GM19455 (cell line): ENCODE results near the gene MLPH.
"Not testable (repeated sequence)": the region's sequence is repeated elsewhere in the genome, so short reads cannot be mapped to it uniquely, and the experiment has no call there.

Source experiments
- ATAC-seq: cut with Tn5 transposase; IDR thresholded peaks from one replicate; pipeline ENCODE4 v1.9.1; 2021; ENCODE audit not compliant: unreplicated experiment

MLPH gene

DNA sequence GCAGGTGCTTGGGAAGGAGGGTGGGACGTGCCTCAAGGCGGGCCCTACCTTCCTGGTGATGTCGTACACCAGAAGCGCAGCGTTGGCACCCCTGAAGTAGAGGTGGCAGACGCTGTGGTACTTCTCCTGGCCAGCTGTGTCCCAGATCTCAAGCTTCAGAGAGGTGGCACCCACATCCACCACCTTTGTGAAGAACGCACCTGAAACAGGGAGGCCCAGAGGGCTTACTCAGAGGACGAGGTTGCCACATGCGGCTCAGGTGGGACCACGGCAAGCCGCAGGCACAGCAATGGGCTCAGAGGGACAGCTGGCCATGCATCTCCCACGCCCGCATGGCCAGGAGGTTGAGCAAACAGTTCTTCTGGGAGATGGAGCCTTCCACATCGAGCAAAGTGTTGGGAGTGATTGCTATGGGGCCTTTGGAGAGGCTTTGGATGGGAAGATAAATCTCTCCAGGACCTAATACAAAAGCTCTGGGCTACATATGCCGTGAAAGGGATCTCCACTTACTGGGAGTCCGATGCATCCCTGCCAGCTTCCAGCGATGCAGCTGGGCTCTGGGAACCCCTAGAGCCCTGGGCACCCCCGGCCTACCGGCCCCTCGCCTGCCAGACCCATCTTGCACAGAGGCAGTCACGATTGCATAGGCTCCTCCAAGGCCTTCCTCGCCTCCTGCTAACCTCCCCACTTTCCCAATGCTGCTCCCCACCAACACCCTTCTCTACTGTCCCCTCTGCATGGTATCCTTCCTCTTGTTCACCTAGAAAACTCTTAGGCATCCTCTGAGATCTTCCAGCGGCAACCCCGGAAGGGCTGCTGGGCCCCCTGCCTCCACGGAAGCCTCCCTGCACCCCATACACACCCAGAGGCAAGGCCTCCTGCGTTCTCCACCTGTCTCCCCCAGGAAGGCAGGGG, 91.2 kb downstream of the MLPH start:
- ATAC-seq, result no peak

DNA sequence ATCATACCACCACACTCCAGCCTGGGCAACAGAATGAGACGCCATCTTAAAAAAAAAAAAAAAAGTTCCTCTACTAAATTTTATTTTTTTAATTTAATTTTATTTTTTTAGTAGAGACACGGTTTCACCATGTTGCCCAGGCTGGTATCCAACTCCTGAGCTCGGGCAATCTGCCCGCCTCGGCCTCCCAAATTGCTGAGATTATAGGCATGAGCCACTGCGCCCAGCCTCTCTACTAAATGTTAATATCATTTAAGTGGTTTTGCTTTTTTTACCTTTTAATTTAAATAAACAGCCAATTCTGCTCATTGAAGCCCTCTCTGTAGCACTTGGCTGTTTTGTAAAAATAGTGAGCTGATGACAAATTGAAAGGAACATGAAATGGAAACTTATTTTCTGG, 94.3 kb downstream of the MLPH start:
- no peak for ATAC-seq

- no peak for ATAC-seq
These were observed 95.0 kb downstream of the MLPH start for GRCh38 chr2:237581751-237582746.

DNA sequence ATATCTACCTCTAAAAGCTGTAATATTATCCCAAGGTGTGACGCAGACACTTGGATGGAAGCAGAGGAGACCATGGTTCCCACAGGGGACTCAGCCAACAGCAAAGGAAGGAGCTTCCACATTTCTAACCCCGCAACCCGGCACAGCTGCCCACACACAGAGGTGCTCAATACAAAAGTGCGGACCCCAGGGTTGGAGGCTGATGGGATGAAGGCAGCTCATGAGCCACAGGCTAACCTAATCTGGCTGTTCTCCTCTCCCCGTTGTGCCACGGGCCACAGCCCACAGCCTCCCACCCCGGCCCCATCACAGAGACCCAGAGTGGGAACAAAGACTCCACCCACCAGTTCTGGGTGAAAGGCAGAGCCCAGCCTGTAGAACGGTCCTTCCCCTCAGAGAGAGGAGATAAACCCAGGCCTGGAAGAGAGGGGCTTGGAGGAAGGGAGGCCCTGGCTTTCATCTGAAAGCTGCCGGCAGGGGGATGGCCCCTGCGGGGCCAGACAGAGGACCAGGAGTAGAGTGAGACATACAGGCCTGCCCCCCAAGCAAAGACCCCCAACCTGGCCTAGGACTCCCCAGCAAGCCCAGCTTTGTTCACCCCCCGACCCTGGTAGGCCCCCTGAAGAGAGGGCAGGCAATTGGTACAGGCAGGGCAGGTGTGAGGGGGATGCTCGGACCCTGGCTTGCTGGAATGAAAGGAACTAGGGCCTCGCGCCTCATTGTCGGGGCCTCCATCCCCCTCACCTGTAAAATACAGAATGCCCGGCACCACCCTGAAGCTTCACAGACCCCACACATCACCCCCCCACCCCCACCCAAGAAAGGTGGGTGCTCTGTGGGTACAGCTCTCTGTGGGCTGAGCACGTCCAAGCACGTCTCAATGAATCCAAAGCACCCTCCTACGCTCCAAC, 96.6 kb downstream of the MLPH start:
- no peak for ATAC-seq

GRCh38 chr2:237585590-237586221, 98.7 kb downstream of the MLPH start:
- ATAC-seq, result no peak

- no peak for ATAC-seq
These were observed 101.1 kb downstream of the MLPH start for GRCh38 chr2:237588044-237588696.

DNA sequence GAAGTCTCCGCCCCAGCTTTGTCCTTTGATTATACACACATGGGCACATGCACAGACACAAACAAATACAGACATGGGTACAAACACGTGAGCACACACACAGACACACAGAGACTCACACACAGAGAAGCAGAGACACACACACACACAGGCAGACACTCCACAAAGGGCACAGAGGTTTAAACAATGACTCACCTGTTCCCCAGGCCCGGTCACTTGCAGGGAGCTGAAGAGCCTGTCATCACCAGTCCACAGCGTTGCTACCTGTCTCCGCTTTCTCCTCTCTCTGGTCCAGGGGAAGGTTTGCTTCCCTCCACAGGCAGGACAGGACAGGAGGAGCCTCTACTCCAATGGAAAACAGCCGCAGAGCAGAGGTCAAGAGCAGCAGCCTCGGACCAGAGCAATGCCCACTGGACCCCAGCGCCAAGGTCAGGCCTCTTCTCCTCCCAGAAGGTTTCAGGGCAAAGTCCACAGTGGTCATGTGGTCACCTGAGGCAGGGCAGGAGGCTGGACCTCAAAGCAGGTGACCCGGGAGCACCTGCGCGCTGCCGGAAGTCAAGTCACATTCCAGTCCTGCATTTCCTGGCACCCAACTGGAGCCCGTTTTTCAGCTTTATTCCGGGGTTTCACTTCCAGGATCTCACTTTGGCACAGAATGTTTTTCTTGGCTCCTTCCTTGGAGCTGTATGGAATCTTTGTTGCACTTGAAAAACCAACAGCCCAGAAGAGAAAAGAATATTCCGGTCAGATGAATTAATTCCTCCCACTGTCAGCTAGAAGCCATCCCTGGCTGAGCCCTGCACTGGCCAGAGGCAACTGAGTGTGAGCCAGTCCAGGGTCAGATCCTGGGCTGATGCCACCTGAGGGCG, 103.5 kb downstream of the MLPH start, which contains the start of gene RAB17:
Gene RAB17, minus strand, starts transcription at position 463 of the 869 bp plus-strand sequence. CDS start 4,580 bp downstream, outside the sequence.
- no peak for ATAC-seq

DNA sequence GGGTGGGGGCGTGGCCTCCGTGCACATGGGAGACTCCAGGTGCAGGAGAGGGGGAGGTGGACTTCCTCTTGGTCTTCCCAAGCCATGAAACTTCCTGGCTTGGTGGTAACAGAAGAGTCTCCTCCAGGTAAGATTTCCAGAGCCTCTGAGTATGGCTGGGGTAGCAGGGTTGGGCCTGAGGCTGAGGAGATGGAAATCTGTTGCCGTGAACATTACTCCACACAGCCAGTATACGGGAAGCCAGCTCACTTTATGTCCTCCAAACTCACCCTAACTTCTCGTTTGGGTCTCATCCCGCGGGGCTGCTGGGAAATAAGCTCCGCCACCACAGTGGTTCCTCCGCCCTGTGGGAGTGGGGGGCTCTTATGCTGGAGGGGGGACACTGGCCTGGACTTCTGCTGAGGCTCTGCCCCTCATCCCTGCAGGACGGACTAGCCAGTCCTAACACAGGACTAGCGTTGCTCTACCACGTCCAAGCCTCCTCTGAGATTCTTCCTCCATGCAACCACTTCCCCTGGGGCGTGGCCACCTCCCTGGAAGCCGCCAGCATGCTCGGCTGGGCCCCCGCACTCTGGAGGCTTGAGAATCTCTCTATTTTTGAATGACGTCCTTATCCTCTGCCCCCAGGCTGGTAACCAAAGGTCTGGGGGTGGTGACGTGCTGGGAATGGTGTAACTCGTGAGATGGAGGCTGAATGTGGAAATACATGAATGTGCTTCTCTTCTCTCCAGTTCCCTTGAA, 104.3 kb downstream of the MLPH start:
- no peak for ATAC-seq

GRCh38 chr2:237592425-237592980, 105.5 kb downstream of the MLPH start:
- ATAC-seq, result no peak

- no peak for ATAC-seq
These were observed 106.0 kb downstream of the MLPH start for GRCh38 chr2:237593036-237593435.

DNA sequence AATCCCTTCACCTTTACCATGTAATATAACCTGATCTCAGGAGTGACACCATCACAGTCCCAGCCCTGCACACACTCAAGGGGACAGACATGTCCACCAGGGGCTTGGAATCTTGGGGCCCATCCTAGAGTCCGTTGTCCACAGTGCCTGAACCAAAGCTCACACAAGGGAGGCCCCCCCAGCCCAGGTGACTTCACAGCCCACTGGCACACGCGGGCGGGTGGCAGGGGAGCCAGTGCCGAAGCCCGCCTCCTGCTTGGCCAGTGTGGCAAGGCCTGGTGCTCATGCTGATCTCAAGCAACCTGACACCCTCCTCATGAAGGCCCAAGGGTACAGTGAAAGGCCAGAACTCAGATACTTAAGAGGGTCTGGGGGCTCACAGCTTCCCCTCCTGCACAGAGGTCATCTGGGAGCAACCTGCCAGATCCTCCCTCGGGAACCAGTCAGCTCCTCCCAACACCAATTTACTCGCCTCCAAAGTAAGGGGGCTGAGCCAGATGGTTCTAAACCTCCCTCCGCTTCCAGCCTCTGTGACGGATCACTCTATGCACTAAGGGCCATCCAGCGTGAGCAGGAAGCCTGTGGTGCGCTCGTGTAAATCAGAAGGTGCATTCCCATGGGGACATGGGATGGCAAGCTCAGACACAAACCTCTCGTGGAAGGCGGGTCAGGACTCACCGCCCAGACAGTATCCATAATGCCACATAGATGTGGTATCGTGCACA, 106.7 kb downstream of the MLPH start:
- no peak for ATAC-seq

- ATAC-seq, result no peak
These were observed 107.4 kb downstream of the MLPH start for GRCh38 chr2:237594514-237594871.

DNA sequence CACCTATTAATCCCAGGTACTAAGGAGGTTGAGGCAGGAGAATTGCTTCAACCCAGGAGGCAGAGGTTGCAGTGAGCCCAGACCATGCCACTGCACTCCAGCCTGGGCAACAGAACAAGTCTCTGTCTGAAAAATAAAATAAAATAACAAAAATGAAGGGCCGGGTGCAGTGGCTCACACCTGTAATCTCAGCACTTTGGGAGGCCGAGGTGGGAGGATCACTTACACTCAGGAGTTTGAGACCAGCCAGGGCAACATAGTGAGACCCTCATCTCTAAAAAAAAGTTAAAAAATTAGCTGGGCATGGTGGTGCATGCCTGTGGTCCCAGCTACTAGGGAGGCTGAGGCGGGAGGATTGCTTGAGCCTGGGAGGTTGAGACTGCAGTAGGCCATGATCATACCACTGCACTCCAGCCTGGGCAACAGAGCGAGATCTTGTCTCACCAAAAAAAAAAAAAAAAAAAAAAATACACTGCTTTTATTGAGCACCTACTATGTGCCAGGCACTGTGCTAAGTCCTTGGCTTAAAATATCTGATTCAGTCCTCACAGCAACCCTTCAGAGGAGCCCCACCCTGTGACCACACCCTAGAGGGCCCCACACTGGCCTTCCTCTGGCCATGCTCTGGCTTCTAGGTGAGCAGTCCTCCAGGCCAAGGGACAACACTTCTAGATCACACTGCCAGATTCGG, 108.9 kb downstream of the MLPH start:
- not testable (repeated sequence) for ATAC-seq

DNA sequence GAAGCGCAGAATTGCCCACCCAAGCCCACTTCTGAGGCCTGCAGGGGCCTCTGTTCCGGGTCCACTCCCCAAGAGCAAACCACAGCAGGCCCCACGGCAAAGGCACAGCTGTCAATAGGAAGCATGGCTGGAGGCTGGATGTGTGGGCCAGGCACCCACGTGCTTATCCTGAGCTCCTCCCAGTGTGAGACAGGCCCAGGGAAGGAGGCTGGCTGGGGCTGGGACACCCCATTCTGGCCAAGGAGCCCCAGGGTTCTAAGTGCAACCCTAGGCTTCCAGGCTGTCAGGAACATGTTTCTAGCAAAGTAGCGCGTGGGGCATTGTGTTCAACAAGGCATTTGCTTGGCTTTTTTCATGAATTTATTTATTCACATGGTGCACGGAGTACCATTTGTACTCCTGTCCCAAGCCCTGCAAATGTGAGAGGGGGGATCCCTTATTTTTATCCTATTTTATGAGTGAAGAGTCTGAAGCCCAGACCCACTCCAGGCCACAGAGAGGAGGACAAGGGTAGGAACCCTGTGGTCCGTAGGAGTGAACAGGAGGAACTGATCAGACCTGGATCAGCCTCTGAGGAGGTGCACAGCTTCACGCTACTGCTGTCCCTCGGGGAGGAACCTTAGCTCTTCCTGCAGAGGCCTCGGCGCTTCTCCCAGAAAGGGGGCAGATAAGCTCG, 109.6 kb downstream of the MLPH start:
- ATAC-seq, result no peak

- no peak for ATAC-seq
These were observed 110.4 kb downstream of the MLPH start for GRCh38 chr2:237597196-237598145.
